Measurements from ENCODE around the gene PET100.

The PET100 gene

GRCh38 chr19:7629347-7630054, at the start of gene PET100, which contains the start of gene XAB2:
TSS of gene PET100 (plus strand) at chr19:7629793. CDS start at chr19:7629834, 41 bp downstream.
TSS of gene XAB2 (minus strand) at chr19:7629545. CDS start at chr19:7629527, 18 bp downstream.
- Histone ChIP-seq H3K27ac (ENCODE audit: low read depth in 2 of 2, low read length in 2 of 2) (peak within 1 kb of the TSS; percentile 61 to 76), H3K36me3 (ENCODE audit: control insufficient read depth in 2 of 2, insufficient read depth in 2 of 2, low read length in 2 of 2) (peaks cover 5 to 29% of the 10 kb centered on the region in 2 donors), H3K27me3 (ENCODE audit: control insufficient read depth in 2 of 2, insufficient read depth in 2 of 2, low read length in 2 of 2) (no peaks in the 10 kb centered on the region), H3K4me1 (ENCODE audit: control insufficient read depth in 2 of 2, insufficient read depth in 2 of 2, low read length in 2 of 2) (peaks cover 18 to 22% of the 10 kb centered on the region in 2 donors), H3K4me3 (ENCODE audit: low read length in 2 of 2) (peak within 1 kb of the TSS; percentile 88 to 100), H3K9ac (ENCODE audit: low read depth in 1 of 2, low read length in 2 of 2) (peak within 1 kb of the TSS; percentile 78 to 98), H3K9me3 (ENCODE audit: control insufficient read depth in 2 of 2, low read length in 2 of 2) (no peaks in the 10 kb centered on the region)

GRCh38 chr19:7582446-7582845, 47.1 kb upstream of the PET100 start:
- no peaks in the 10 kb centered on the region for H3K27me3 ChIP-seq (ENCODE audit: control insufficient read depth in 2 of 2, insufficient read depth in 2 of 2, low read length in 2 of 2)
- H3K36me3 ChIP-seq (ENCODE audit: control insufficient read depth in 2 of 2, insufficient read depth in 2 of 2, low read length in 2 of 2): no peaks in the 10 kb centered on the region
- H3K9me3 ChIP-seq (ENCODE audit: control insufficient read depth in 2 of 2, low read length in 2 of 2): no peaks in the 10 kb centered on the region
- no peak overlapping the region for H3K9ac ChIP-seq (ENCODE audit: low read depth in 1 of 2, low read length in 2 of 2)
- H3K4me1 ChIP-seq (ENCODE audit: control insufficient read depth in 2 of 2, insufficient read depth in 2 of 2, low read length in 2 of 2): no peaks in the 10 kb centered on the region
- no peak overlapping the region for H3K27ac ChIP-seq (ENCODE audit: low read depth in 2 of 2, low read length in 2 of 2)
- H3K4me3 ChIP-seq (ENCODE audit: low read length in 2 of 2): no peak overlapping the region

GRCh38 chr19:7589822-7590221, 39.8 kb upstream of the PET100 start:
- Histone ChIP-seq H3K9ac (ENCODE audit: low read depth in 1 of 2, low read length in 2 of 2) (no peak overlapping the region), H3K4me3 (ENCODE audit: low read length in 2 of 2) (no peak overlapping the region), H3K27me3 (ENCODE audit: control insufficient read depth in 2 of 2, insufficient read depth in 2 of 2, low read length in 2 of 2) (no peaks in the 10 kb centered on the region), H3K27ac (ENCODE audit: low read depth in 2 of 2, low read length in 2 of 2) (no peak overlapping the region), H3K9me3 (ENCODE audit: control insufficient read depth in 2 of 2, low read length in 2 of 2) (no peaks in the 10 kb centered on the region), H3K4me1 (ENCODE audit: control insufficient read depth in 2 of 2, insufficient read depth in 2 of 2, low read length in 2 of 2) (peaks cover 0 to 2% of the 10 kb centered on the region in 2 donors), H3K36me3 (ENCODE audit: control insufficient read depth in 2 of 2, insufficient read depth in 2 of 2, low read length in 2 of 2) (no peaks in the 10 kb centered on the region)

GRCh38 chr19:7590256-7590655, 39.3 kb upstream of the PET100 start:
- Histone ChIP-seq H3K36me3 (ENCODE audit: control insufficient read depth in 2 of 2, insufficient read depth in 2 of 2, low read length in 2 of 2) (no peaks in the 10 kb centered on the region), H3K4me1 (ENCODE audit: control insufficient read depth in 2 of 2, insufficient read depth in 2 of 2, low read length in 2 of 2) (peaks cover 0 to 2% of the 10 kb centered on the region in 2 donors), H3K9me3 (ENCODE audit: control insufficient read depth in 2 of 2, low read length in 2 of 2) (no peaks in the 10 kb centered on the region), H3K27ac (ENCODE audit: low read depth in 2 of 2, low read length in 2 of 2) (no peak overlapping the region), H3K9ac (ENCODE audit: low read depth in 1 of 2, low read length in 2 of 2) (no peak overlapping the region), H3K4me3 (ENCODE audit: low read length in 2 of 2) (no peak overlapping the region), H3K27me3 (ENCODE audit: control insufficient read depth in 2 of 2, insufficient read depth in 2 of 2, low read length in 2 of 2) (no peaks in the 10 kb centered on the region)

- Histone ChIP-seq H3K4me1 (ENCODE audit: control insufficient read depth in 2 of 2, insufficient read depth in 2 of 2, low read length in 2 of 2) (peaks cover 5% of the 10 kb centered on the region in 2 donors), H3K36me3 (ENCODE audit: control insufficient read depth in 2 of 2, insufficient read depth in 2 of 2, low read length in 2 of 2) (peaks cover 0 to 2% of the 10 kb centered on the region in 2 donors), H3K27me3 (ENCODE audit: control insufficient read depth in 2 of 2, insufficient read depth in 2 of 2, low read length in 2 of 2) (peaks cover 0 to 5% of the 10 kb centered on the region in 2 donors), H3K9ac (ENCODE audit: low read depth in 1 of 2, low read length in 2 of 2) (peak within 1 kb of the TSS in 1 of 2 donors; percentile 65), H3K9me3 (ENCODE audit: control insufficient read depth in 2 of 2, low read length in 2 of 2) (no peaks in the 10 kb centered on the region), H3K27ac (ENCODE audit: low read depth in 2 of 2, low read length in 2 of 2) (peak within 1 kb of the TSS in 1 of 2 donors; percentile 38), H3K4me3 (ENCODE audit: low read length in 2 of 2) (peak within 1 kb of the TSS; percentile 66 to 72)
These were observed 34.0 kb upstream of the PET100 start, which contains the start of gene CAMSAP3 for GRCh38 chr19:7595466-7596133. TSS of gene CAMSAP3 (plus strand) at chr19:7595863. CDS start at chr19:7596003, 140 bp downstream.

- Histone ChIP-seq H3K27ac (ENCODE audit: low read depth in 2 of 2, low read length in 2 of 2) (peak overlapping the region in 1 of 2 donors; percentile 9), H3K9ac (ENCODE audit: low read depth in 1 of 2, low read length in 2 of 2) (peak overlapping the region in 1 of 2 donors; percentile 65), H3K27me3 (ENCODE audit: control insufficient read depth in 2 of 2, insufficient read depth in 2 of 2, low read length in 2 of 2) (peaks cover 0 to 5% of the 10 kb centered on the region in 2 donors)
These were observed 33.2 kb upstream of the PET100 start for GRCh38 chr19:7596211-7596937.

GRCh38 chr19:7597689-7598088, 31.9 kb upstream of the PET100 start:
- H3K9ac ChIP-seq (ENCODE audit: low read depth in 1 of 2, low read length in 2 of 2): no peak overlapping the region

More at GRCh38 chr19:7596211-7596937, 33.2 kb upstream of the PET100 start:
- Histone ChIP-seq H3K36me3 (ENCODE audit: control insufficient read depth in 2 of 2, insufficient read depth in 2 of 2, low read length in 2 of 2) (peaks cover 0 to 2% of the 10 kb centered on the region in 2 donors), H3K4me3 (ENCODE audit: low read length in 2 of 2) (peak overlapping the region; percentile 66 to 72), H3K4me1 (ENCODE audit: control insufficient read depth in 2 of 2, insufficient read depth in 2 of 2, low read length in 2 of 2) (peaks cover 5% of the 10 kb centered on the region in 2 donors), H3K9me3 (ENCODE audit: control insufficient read depth in 2 of 2, low read length in 2 of 2) (no peaks in the 10 kb centered on the region)

GRCh38 chr19:7598180-7598579, 31.4 kb upstream of the PET100 start:
- Histone ChIP-seq H3K36me3 (ENCODE audit: control insufficient read depth in 2 of 2, insufficient read depth in 2 of 2, low read length in 2 of 2) (peaks cover 0 to 2% of the 10 kb centered on the region in 2 donors), H3K4me3 (ENCODE audit: low read length in 2 of 2) (no peak overlapping the region), H3K9me3 (ENCODE audit: control insufficient read depth in 2 of 2, low read length in 2 of 2) (no peaks in the 10 kb centered on the region), H3K4me1 (ENCODE audit: control insufficient read depth in 2 of 2, insufficient read depth in 2 of 2, low read length in 2 of 2) (peaks cover 5% of the 10 kb centered on the region in 2 donors), H3K27me3 (ENCODE audit: control insufficient read depth in 2 of 2, insufficient read depth in 2 of 2, low read length in 2 of 2) (peaks cover 0 to 5% of the 10 kb centered on the region in 2 donors), H3K27ac (ENCODE audit: low read depth in 2 of 2, low read length in 2 of 2) (no peak overlapping the region), H3K9ac (ENCODE audit: low read depth in 1 of 2, low read length in 2 of 2) (no peak overlapping the region)

More at GRCh38 chr19:7597689-7598088, 31.9 kb upstream of the PET100 start:
- no peak overlapping the region for H3K4me3 ChIP-seq (ENCODE audit: low read length in 2 of 2)
- no peaks in the 10 kb centered on the region for H3K9me3 ChIP-seq (ENCODE audit: control insufficient read depth in 2 of 2, low read length in 2 of 2)
- H3K36me3 ChIP-seq (ENCODE audit: control insufficient read depth in 2 of 2, insufficient read depth in 2 of 2, low read length in 2 of 2): peaks cover 0 to 2% of the 10 kb centered on the region in 2 donors
- H3K27me3 ChIP-seq (ENCODE audit: control insufficient read depth in 2 of 2, insufficient read depth in 2 of 2, low read length in 2 of 2): peaks cover 0 to 5% of the 10 kb centered on the region in 2 donors
- H3K27ac ChIP-seq (ENCODE audit: low read depth in 2 of 2, low read length in 2 of 2): no peak overlapping the region
- H3K4me1 ChIP-seq (ENCODE audit: control insufficient read depth in 2 of 2, insufficient read depth in 2 of 2, low read length in 2 of 2): peaks cover 5% of the 10 kb centered on the region in 2 donors

GRCh38 chr19:7600721-7601120, 28.9 kb upstream of the PET100 start:
- Histone ChIP-seq H3K27me3 (ENCODE audit: control insufficient read depth in 2 of 2, insufficient read depth in 2 of 2, low read length in 2 of 2) (peaks cover 0 to 5% of the 10 kb centered on the region in 2 donors), H3K4me3 (ENCODE audit: low read length in 2 of 2) (no peak overlapping the region), H3K4me1 (ENCODE audit: control insufficient read depth in 2 of 2, insufficient read depth in 2 of 2, low read length in 2 of 2) (peaks cover 5% of the 10 kb centered on the region in 2 donors), H3K27ac (ENCODE audit: low read depth in 2 of 2, low read length in 2 of 2) (no peak overlapping the region), H3K9ac (ENCODE audit: low read depth in 1 of 2, low read length in 2 of 2) (no peak overlapping the region), H3K9me3 (ENCODE audit: control insufficient read depth in 2 of 2, low read length in 2 of 2) (no peaks in the 10 kb centered on the region), H3K36me3 (ENCODE audit: control insufficient read depth in 2 of 2, insufficient read depth in 2 of 2, low read length in 2 of 2) (peaks cover 0 to 5% of the 10 kb centered on the region in 2 donors)
